Measurements from ENCODE around the gene CHD5.
"Not testable (repeated sequence)": the region's sequence is repeated elsewhere in the genome, so short reads cannot be mapped to it uniquely, and the experiment has no call there.

The CHD5 gene

DNA sequence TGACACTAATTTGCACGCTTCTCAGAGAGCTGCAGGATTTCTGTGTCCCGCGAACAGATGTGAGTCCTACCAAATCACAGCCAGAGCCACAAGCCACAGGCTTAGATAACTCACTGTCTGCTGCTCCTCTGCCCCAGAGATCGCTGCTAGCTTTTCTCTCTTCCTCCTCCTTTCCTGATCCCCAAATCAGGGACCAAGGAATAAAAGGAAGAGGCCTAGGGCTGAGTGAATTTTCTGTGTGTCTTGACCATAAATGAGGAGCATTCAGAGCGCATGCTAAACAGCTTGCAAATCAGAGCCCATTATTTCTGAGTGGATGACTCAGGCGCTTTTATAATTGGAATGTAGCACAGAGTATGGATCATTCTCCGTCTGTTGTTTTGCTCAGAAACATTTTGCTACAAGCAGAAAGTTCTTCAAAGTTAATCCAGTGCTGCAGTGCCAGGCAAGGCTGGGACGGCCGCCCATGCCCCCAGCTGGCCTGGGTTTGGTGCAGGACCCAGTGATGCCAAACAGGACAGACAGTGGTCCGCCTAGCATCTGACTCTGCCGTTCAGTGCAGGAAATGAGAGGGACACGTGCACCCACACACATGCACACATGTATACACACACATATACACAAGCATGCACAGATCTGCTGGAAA lies 96.2 kb downstream of the CHD5 start:
- DNase-seq (ENCODE audit: low read depth): no peak

DNA sequence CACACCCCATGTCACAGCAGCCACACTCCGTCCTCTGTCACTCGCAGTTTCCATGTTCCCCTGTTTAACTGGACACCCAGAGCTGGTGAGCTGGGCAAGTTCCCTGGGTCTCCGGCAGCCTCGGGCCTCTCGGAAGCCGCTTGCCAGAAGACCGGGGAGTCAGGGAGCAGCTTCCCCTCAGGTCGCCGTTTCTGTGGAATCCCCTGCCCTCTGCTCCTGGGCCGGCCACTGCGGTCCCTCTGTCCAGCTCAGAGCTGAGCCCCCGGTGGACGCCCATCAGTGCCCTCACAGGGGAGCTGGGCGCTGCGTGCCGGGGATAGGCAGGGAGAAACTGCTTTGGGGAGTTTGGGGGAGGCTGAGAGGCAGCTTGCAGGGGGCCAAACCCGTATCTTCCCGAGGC lies 96.7 kb downstream of the CHD5 start:
- DNase-seq (ENCODE audit: low read depth): no peak

DNA sequence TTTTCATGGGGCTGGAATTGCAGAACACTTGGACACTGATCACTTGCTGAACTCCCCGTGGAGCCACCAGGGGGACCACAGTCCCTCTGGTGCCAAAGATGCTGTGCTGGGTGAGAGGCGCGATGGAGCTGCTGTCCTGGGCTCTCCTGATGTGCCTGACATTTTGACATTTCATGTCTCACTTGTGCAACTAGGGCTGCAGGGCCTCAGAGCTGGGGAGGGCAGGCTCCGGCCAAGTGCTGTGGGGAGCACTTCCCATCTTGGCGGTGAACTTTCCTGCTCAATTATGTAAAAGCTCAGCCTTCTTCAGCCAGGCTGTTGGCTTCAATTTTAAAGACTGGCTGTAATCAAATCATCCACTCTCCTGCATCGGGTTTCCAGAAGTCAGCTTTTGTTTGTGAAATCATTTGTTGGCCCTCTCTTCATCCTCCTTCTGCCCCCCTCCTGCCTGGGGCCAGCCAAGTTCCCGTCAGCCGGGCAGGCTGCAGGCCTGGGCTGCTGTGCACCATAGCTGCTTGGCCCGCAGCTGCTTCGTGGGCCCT lies 97.6 kb downstream of the CHD5 start:
- DNase-seq (ENCODE audit: low read depth): no peak

DNA sequence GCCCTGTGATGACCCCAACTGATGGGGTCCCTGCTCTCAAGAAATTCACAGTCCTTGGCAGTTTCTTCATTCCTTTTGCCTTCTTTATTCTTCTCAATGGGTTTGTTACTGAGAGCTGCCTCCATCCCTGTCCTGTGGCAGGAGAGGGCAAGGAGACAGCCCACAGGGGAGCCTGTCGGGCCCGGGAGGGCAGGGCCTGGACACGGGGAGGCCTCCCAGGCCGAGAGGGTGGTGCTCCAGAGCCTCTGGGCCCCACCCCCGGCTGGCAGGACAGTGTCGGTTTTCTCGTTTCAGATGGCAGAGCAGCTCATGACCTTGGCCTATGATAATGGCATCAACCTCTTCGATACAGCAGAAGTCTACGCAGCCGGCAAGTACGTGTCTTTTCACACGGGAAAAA lies 98.2 kb downstream of the CHD5 start:
- no peak for DNase-seq (ENCODE audit: low read depth)

DNA sequence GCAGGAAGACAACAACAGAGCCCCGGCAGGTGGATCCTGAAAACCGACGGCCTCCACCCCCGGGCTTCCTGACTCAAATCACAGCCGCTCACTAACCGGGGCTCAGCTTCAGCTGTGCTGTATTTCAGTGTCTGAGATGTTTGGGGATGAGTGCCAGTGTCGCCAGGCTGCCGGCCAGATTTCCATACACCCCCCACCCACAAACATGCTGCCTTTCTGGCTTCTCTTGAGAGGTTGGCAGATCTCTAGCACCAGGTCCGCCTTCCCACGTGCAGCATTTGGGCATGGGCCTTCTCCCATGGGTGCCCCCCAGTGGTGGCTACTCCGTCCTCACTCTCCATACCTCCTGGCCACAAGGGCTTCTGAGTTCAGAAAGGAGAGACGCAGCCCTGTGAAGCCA lies 99.7 kb downstream of the CHD5 start:
- no peak for DNase-seq (ENCODE audit: low read depth)

DNA sequence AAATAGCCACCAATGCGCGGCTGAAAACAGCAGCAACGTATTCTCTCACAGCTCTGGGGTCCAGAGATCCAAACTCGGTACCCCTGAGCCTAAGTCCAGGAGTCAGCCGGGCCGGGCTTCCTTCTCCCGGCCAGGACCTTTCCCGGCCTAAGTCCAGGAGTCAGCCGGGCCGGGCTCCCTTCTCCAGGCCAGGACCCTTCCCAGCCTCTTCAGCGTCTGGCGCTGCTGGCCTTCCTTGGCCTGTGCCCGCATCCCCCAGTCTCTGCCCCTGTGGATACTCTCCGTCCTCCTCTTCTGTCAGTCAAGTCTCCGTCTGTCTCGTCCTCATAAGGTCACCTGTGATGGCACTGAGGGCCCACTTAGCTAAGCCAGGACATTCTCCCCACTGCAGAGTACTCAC lies 102.2 kb downstream of the CHD5 start:
- DNase-seq (ENCODE audit: low read depth): no peak

DNA sequence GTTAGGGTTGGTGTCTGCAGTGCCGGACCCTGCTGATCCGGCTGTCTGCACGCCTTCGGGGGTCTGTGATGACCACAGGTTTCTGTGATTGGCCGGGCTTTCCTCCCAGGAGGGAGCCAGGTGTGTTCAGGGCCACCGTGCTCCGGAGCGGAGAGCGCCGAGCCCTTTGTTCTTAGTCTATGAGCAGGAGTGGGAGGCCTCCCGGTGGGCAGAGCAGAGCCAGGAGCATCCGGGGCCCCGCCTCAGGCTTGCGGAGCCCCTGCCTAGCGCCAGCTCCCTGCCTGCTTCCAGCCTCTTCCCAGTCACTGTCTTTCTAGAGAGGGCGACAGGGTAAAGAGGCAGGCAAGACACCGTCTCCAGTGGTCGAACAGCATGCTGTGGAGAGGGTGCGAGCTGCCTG lies 102.6 kb downstream of the CHD5 start:
- DNase-seq (ENCODE audit: low read depth): no peak

DNA sequence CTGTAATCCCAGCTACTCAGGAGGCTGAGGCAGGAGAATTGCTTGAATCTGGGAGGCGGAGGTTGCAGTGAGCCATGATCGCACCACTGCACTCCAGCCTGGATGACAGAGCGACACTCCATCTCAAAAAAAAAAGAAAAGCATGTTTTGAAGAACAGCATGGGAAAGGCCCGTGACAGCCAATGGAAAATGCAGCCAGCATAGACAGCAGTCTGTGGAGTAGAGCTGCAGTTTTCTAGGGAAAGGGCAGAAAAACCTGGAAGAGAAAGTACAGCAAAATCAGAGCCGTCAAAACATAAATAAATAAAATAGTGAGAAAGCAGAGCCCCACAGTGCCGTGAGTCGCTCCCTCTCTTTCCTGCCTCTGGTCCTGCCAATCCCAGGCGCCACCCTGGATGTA lies 103.1 kb downstream of the CHD5 start:
- not testable (repeated sequence) for DNase-seq (ENCODE audit: low read depth)

DNA sequence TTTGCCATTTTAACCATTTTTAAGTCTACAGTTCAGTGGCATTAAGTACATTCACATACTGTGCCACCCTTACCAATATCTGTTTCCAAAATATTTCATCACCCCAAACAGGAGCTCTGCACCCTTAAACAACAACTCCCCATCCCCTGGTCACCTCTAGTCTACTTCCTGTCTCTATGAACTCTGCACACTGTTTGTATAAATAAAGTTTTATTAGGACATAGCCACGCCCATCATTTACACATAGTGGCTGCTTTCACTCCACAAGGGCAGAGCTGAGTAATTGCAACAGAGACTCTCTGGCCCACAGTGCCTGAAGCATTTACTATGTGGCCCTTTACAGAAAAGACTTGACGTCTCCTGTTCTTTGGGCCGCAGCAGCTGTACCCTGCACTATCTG lies 104.4 kb downstream of the CHD5 start:
- DNase-seq (ENCODE audit: low read depth): no peak

DNA sequence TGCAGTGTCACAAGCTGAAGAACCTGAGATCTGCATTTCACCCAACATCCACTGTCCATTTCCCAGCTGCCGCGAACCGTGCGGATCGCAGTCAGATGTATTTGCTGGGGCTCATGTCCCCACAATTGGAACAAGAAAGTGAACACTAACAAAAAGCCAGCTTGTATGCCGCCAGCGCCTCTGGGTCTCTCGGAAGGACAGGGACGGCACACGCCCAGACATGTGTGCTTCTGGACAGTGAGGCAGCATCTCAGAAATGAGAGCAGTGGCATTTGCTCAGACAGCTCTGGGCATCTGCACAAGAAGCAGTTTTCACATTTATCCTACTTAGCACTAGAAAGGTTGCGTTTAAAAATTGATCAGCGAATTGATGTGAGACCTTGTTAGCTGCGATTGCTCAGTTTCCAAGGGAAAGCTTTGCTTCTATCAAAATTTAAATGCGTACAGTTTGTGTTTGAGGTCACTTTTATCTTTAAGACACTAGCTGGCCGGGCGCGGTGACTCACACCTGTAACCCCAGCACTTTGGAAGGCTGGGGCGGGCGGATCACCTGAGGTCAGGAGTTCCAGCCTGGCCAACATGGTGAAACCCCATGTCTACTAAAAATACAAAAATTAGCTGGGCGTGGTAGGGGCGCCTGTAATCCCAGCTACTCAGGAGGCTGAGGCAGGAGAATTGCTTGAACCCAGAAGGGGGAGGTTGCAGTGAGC lies 105.8 kb downstream of the CHD5 start:
- DNase-seq (ENCODE audit: low read depth): no peak

DNA sequence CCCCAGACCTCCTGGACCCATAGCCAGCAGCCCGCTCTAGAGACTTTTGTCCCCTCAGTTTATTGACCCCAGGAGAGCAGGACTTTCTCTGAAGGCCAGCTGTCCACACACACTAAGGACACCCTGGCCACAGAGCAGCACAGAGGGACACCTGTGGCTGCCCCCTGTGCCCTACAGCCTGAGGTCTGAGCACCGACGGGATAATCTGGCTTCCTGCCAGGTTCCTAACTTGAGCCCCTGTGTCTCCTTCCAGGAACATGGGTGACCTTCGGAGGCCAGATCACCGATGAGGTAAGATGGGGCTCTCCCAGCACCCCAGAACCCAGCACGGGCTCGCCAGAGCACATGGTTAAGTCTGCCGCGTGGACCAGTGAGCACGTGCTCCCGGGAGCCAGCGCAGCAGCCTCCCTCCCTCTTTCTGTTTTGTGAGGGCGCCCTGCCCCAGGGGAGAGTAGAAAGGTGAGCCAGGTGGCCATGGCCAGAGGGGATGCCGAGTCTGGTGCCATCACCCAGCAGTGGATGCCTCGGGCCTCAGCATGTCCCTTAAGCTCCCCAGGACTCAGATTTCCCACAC lies 106.6 kb downstream of the CHD5 start:
- no peak for DNase-seq (ENCODE audit: low read depth)

DNA sequence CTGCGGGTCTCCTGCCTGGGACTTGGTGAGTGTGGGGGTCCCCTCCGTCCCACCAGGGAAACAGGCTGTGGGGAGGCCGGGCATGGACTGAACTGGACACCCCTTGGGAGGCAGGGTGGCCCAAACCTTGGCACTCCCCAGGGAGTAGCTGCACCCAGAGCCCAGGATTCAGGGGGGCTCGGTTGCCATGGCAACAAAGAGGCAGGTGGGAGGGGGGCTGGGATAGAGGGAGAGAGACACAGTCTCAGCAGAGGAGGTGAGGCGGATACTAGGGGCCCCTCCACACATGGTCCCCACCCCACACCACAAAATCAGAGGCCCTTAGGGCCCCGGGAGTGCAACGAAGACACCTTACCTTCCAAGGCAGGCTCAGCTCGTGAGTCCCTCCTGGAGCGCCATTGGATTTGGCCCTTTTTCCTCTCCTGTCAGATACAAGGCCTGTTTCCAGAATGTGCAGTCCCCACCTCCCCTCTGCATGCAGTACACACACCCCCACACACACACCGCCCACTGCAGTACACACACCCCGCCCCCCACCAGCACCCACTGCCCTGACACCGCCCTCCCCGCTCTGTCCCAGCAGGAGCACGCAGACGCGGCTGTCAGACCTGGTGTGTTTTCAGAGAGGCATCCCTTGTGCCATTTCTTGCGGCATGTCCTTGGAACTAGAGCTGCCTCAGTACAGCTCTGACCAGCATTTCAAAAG lies 107.2 kb downstream of the CHD5 start:
- no peak for DNase-seq (ENCODE audit: low read depth)

DNA sequence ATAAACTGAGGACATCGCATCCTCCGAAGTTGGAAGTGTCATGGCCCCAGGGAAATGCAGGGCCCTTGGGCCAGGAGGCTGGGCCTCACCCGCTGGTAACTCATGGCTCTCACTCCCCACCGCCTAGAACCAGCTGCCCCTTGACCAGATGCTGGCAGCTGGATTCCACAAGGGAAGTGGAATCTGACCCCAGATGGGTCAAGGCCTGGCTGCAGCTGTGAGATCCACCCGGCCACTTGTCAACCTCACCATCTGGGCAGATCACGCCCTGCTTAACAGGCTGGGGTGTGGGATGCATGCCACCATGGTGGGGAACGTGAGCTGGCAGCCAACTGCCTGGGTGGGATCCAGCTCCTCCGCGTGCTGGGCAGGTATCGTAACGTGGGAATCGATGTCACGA lies 108.9 kb downstream of the CHD5 start:
- DNase-seq (ENCODE audit: low read depth): no peak

DNA sequence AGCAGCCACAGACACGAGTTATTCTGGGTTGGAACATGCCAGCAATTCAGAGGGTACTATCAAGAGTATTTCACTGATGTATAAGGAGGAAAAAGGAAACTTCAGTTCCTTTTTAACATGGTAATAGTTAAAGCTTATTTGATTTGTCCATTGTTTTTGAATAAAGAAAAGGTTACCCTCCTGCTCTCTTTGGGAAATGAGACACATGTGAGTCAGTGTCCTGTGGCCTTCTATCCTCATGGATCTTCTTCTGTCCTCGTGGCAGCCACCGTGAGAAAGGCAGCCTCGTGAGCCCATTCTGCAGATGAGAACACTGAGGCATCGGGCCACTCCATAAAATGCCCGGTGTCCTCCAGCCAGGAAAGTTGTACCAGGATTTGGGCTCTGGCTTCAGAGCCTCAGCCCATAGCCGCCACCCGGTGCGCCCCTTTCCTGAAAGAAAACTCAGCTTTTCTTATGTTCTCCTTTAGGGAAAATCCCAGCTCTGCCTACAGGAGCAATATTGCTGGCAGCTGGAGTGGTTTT lies 109.6 kb downstream of the CHD5 start:
- DNase-seq (ENCODE audit: low read depth): no peak

DNA sequence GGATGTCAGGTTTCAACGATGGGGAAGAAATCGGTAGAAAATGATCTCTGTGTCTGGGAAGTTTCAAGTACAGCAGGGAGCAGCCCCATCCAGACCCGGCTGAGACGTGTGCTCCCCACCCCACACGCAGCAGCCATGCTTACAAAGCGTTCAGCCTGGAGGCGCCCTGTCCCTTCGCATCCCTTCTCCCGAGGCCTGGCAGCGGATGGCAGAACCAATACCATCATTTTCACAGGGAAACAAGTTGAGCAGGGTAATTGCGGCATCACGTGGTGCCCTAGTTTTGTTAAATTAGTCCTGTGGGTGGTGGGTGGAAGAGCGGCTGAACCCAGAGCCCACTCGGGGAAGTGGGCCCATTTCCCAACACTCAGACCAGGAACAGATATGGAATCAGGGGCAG lies 110.5 kb downstream of the CHD5 start:
- DNase-seq (ENCODE audit: low read depth): no peak

DNA sequence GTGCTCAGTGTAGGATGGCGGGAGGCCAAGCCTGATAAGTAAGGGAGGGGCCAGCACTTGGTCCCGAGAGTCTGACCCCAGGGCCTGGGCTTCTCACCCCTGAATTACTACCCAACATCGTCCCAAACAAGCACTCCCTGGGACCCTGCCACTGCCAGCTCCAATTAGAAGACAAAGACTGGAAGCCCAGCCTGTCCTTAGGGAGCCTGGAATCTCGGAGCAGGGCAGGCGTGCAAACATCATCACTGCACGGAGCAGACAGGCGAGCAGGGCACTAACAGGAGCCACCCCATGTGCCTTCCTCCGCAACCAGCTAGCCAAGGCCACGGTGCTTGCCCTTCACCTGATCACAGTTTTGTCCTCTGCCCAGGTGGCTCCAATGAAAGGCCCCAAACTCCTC lies 111.2 kb downstream of the CHD5 start:
- DNase-seq (ENCODE audit: low read depth): no peak

DNA sequence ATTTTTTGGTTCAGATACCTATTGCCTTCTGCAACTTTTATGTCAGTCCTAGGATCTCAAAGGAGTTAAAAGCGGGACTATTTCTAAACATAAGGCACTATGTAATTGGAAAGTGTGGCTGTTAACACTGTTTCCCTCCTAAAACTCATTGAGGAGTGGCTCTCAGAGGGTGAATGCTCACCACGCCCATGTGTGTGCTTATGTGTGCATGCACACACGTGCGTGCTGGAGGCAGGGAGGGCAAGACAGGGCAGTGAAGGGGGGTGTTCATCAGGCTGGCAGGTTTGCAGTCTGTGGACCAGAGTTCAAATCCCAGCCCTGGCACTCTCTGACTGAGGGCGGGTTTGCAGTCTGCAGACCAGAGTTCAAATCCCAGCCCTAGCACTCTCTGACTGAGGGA lies 112.0 kb downstream of the CHD5 start:
- no peak for DNase-seq (ENCODE audit: low read depth)

DNA sequence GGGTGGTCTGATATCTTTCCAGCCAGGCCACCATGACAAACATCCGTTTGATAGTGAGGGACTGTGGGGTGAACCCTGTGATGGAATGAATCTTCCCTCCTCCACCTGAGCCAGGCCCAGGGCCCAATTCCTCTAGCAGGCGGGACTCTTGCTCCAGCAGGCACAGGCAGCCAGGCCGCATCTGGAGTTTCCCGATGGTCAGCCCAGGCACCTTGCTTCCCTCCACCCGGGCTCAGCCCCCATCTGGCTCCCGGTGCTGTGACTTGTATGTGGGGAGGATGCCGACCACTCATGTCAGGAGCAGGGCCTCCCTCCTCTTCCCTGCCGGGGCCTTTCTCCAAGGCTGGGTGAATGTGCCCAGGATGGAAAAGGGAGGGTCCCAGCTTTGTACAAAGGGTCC lies 113.4 kb downstream of the CHD5 start:
- DNase-seq (ENCODE audit: low read depth): no peak

DNA sequence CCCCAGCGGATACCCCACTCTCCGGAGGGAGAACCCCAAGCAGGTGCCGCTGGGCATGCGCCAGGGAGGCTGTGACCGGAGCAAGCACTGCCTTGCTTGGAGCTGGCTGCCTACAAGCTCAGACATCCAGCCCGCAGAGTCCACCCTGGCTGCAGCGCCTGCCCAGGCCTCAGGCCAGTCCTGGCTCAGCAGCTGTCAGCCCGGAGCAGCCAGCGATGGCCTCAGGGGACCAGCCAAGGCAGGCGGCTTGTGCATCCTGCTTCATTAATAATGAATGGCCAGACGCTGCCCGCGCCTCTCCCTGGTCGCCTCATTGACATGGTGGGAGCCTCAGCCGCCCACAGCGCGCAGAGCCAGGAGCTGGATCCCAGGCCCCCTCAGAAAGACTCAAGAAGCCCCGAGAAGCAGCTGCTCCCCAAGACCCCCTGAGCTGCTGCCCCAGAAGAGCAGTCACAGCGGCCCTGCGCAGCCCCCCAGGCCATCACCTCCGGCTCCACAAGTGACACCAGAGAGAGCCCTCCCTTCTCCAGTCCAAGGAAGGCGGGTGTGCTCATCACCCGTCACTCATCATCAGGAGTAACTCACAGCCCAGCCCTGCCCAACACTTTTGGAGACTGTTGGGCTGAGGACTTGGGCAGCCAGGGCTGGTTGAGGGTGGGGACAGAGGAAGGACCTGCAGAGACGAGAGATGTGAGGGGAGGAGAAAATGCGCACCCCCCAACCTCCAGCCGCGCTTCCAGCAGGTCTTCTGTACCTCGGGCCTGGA lies 114.8 kb downstream of the CHD5 start:
- DNase-seq (ENCODE audit: low read depth): no peak

DNA sequence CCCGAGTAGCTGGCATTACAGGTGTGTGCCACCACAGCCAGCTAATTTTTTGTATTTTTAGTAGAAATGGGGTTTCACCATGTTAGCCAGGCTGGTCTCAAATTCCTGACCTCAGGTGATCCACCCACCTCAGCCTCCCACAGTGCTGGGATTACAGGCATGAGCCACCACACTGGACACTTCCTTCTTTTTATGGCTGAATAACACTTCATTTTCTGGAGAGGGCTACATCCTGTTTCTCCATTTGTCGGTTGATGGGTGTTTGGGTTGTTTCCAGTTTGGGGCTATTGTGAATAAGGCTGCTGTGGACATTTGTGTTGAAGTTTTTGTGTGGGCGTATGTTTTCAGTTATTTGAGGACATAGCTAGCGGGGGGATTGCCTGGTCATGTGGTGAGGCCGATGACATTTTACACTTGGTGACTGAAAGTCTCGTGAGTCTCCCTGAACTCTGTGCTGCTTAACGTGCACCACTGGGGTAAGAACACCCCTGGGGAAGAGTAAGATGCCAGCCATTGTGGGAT lies 116.5 kb downstream of the CHD5 start:
- DNase-seq (ENCODE audit: low read depth): not testable (repeated sequence)

DNA sequence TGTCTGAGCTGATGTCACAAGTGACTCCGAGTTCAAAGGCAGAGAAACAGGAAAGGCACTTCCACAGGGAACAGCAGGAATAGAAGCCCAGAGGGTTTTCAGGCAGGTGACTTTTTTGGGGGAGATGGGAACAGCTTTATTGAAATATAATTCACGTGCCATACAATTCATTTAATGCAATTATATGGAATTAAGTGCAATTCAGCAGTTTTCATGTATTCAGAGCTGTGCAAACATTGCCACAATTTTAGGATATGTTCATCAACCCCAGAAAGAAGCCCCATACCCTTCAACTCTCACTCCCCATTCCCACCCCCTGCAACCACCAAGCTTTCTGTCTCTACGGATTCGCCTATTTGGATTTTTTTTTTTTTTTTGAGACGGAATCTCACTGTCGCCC lies 117.5 kb downstream of the CHD5 start:
- no peak for DNase-seq (ENCODE audit: low read depth)

DNA sequence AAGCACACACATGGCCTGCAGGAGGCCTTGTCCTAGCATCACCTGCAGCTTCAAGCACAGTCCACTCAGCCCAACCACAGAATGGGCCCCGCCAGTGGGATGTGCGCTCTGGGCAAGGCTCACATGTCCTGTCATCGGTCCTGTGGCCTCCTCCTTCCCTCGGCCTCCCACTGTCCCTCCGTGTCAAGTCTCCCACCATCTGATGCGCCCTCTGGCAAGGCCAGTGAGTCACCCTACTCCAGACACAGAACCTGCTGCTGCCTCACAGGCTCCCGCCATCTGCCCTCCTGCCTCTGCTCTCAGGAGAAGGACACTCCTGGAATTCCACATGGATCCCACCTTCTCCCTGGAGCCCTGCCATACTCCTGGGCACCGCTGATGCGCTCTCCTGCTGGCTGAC lies 120.3 kb downstream of the CHD5 start:
- DNase-seq (ENCODE audit: low read depth): no peak
